ENCODE data around the gene FCHSD2.

FCHSD2 gene

GRCh38 chr11:72947229-72947628, 194.9 kb downstream of the FCHSD2 start:
- no peak overlapping the region for H3K9ac ChIP-seq (ENCODE audit: low read length)
- no peak overlapping the region for H3K4me2 ChIP-seq (ENCODE audit: low read length)
- peaks cover 9% of the 10 kb centered on the region for H3K4me1 ChIP-seq (ENCODE audit: insufficient read depth, low read length, severe bottlenecking)
- no peaks in the 10 kb centered on the region for H4K20me1 ChIP-seq (ENCODE audit: insufficient read depth, low read length)
- H3K36me3 ChIP-seq (ENCODE audit: insufficient read depth, low read length) = peaks cover 27% of the 10 kb centered on the region
- no peaks in the 10 kb centered on the region for H3K27me3 ChIP-seq (ENCODE audit: insufficient read depth, low read length)
- H2AFZ ChIP-seq (ENCODE audit: low read length) = no peak overlapping the region
- H3K27ac ChIP-seq (ENCODE audit: low read depth, low read length, poor library complexity, severe bottlenecking) = no peak overlapping the region
- no peaks in the 10 kb centered on the region for H3K9me2 ChIP-seq (ENCODE audit: low read depth, low read length)
- H3F3A ChIP-seq (ENCODE audit: insufficient read depth, low read length) = no peaks in the 10 kb centered on the region
- no peak overlapping the region for H3K4me3 ChIP-seq (ENCODE audit: low read depth, low read length, poor library complexity, severe bottlenecking)
- no peaks in the 10 kb centered on the region for H3K9me3 ChIP-seq (ENCODE audit: low read length)
- 0 out of 2 replicates have a peak, but pooled peaks cover 5% of the 10 kb centered on the region for H3K79me2 ChIP-seq (ENCODE audit: insufficient read depth, low read length)
- TF ChIP-seq EZH2 (IDR thresholded peaks at IDR 0.05; ENCODE audit: borderline replicate concordance, low read length) (no peak), CTCF (IDR thresholded peaks at IDR 0.05; ENCODE audit: low read length) (no peak)

DNA sequence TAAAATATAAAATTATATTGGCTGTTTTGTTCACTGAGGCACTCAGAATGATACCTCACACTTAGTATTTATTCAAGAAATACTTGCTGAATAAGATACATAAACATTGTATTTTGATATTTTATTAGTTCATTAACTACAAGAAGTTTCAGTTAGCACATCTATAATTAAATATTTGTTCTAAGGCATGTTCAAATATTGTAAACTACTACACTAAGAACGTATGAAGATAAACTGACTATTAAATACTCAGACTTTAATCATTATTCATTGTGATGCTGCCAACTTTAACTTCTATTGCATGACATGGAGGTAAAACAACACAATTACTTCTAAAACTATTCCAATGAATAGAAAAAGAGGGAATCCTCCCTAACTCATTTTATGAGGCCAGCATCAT, 198.5 kb downstream of the FCHSD2 start:
- Histone ChIP-seq H3K4me3 (ENCODE audit: low read depth, low read length, poor library complexity, severe bottlenecking) (no peak overlapping the region), H3K27ac (ENCODE audit: low read depth, low read length, poor library complexity, severe bottlenecking) (no peak overlapping the region), H3K4me1 (ENCODE audit: insufficient read depth, low read length, severe bottlenecking) (no peaks in the 10 kb centered on the region), H3K27me3 (ENCODE audit: insufficient read depth, low read length) (no peaks in the 10 kb centered on the region), H3K36me3 (ENCODE audit: insufficient read depth, low read length) (peaks cover 27% of the 10 kb centered on the region), H4K20me1 (ENCODE audit: insufficient read depth, low read length) (no peaks in the 10 kb centered on the region), H3K9me2 (ENCODE audit: low read depth, low read length) (no peaks in the 10 kb centered on the region), H3F3A (ENCODE audit: insufficient read depth, low read length) (no peaks in the 10 kb centered on the region), H3K79me2 (ENCODE audit: insufficient read depth, low read length) (no peaks in the 10 kb centered on the region), H2AFZ (ENCODE audit: low read length) (no peak overlapping the region), H3K9me3 (ENCODE audit: low read length) (no peaks in the 10 kb centered on the region), H3K9ac (ENCODE audit: low read length) (no peak overlapping the region), H3K4me2 (ENCODE audit: low read length) (no peak overlapping the region)
- no peak for TF ChIP-seq CTCF (IDR thresholded peaks at IDR 0.05; ENCODE audit: low read length)

GRCh38 chr11:72940417-72940816, 201.7 kb downstream of the FCHSD2 start:
- Histone ChIP-seq H3K9me2 (ENCODE audit: low read depth, low read length) (no peaks in the 10 kb centered on the region), H4K20me1 (ENCODE audit: insufficient read depth, low read length) (no peaks in the 10 kb centered on the region), H3K4me2 (ENCODE audit: low read length) (no peak overlapping the region), H3K79me2 (ENCODE audit: insufficient read depth, low read length) (no peaks in the 10 kb centered on the region), H3K9me3 (ENCODE audit: low read length) (no peaks in the 10 kb centered on the region), H3K27me3 (ENCODE audit: insufficient read depth, low read length) (no peaks in the 10 kb centered on the region), H3K36me3 (ENCODE audit: insufficient read depth, low read length) (peaks cover 19% of the 10 kb centered on the region), H2AFZ (ENCODE audit: low read length) (no peak overlapping the region), H3F3A (ENCODE audit: insufficient read depth, low read length) (0 out of 2 replicates have a peak, but pooled peaks cover under 1% of the 10 kb centered on the region), H3K27ac (ENCODE audit: low read depth, low read length, poor library complexity, severe bottlenecking) (no peak overlapping the region), H3K9ac (ENCODE audit: low read length) (no peak overlapping the region), H3K4me1 (ENCODE audit: insufficient read depth, low read length, severe bottlenecking) (peaks cover 6% of the 10 kb centered on the region), H3K4me3 (ENCODE audit: low read depth, low read length, poor library complexity, severe bottlenecking) (no peak overlapping the region)
- TF ChIP-seq EZH2 (IDR thresholded peaks at IDR 0.05; ENCODE audit: borderline replicate concordance, low read length) = no peak
- TF ChIP-seq CTCF (IDR thresholded peaks at IDR 0.05; ENCODE audit: low read length) = no peak

Data from OCI-LY1 (cell line).